ENCODE results near the gene PITPNC1. TPM values are rescaled to one million over a fixed set of nuclear protein-coding genes. Genes with fewer than 3 reads are reported as not detected.
A peak's percentile ranks its signal among the peaks of the same experiment; 100 is the strongest.
"Not testable (repeated sequence)": the region's sequence is repeated elsewhere in the genome, so short reads cannot be mapped to it uniquely, and the experiment has no call there.

Gene PITPNC1
- total RNA-seq, 1 experiment from 2014 or later: 37.5 TPM

- no peak overlapping the region for H3K4me2 ChIP-seq (ENCODE audit: insufficient read depth, insufficient read length, low read length)
- H2BK12ac ChIP-seq (ENCODE audit: insufficient read length, low read depth, low read length): no peak overlapping the region
- H3K4me1 ChIP-seq (ENCODE audit: insufficient read depth, low read length): no peaks in the 10 kb centered on the region
- no peak overlapping the region for H2BK5ac ChIP-seq (ENCODE audit: insufficient read length, low read length)
- Mint-ChIP-seq H3K27me3 (ENCODE audit: low read depth) (no peaks in the 10 kb centered on the region), H3K27ac (no peak overlapping the region), H3K36me3 (ENCODE audit: insufficient read depth in 1 of 3, low read depth in 3 of 3) (peaks cover 0 to 13% (median 5%) of the 10 kb centered on the region in 3 experiments; a peak in 2 of 7 replicates), H3K4me3 (no peak overlapping the region), H3K4me1 (peaks cover 8% of the 10 kb centered on the region in 2 experiments; a peak in 3 of 4 replicates), H3K9me3 (peaks cover 13 to 17% of the 10 kb centered on the region in 2 experiments; a peak in 4 of 5 replicates)
- no peaks in the 10 kb centered on the region for H3K9me3 ChIP-seq (ENCODE audit: control insufficient read depth, low read depth, low read length)
- no peak overlapping the region for H4K8ac ChIP-seq (replicated peaks; ENCODE audit: insufficient read length, low read depth, low read length)
- H3K23ac ChIP-seq (ENCODE audit: insufficient read length, low read depth, low read length): no peak overlapping the region
- no peaks in the 10 kb centered on the region for H3K79me1 ChIP-seq (ENCODE audit: insufficient read depth, low read depth, low read length, poor library complexity, severe bottlenecking)
- H4K5ac ChIP-seq (ENCODE audit: insufficient read length, low read depth, low read length): no peak overlapping the region
- no peak overlapping the region for H2AK5ac ChIP-seq (ENCODE audit: insufficient read length, low read length)
- DNase-seq: peak; percentile 5
- H3K56ac ChIP-seq (ENCODE audit: insufficient read length, low read depth, low read length): no peak overlapping the region
- no peak overlapping the region for H3K9ac ChIP-seq (ENCODE audit: extremely low read depth, insufficient read length, low read length)
- H3K18ac ChIP-seq (ENCODE audit: insufficient read length, low read depth, low read length): no peak overlapping the region
- H2AFZ ChIP-seq (ENCODE audit: low read length): no peak overlapping the region
- no peaks in the 10 kb centered on the region for H3K79me2 ChIP-seq (ENCODE audit: insufficient read depth, low read length)
- no peaks in the 10 kb centered on the region for H3K23me2 ChIP-seq (ENCODE audit: insufficient read length, low read depth, low read length, poor library complexity, severe bottlenecking)
- no peak overlapping the region for H3K14ac ChIP-seq (ENCODE audit: insufficient read depth, low read length)
- H4K91ac ChIP-seq (ENCODE audit: insufficient read length, low read depth, low read length): no peak overlapping the region
- no CpG with 5 or more reads among the region's 3 CpGs for WGBS (ENCODE audit: extremely low coverage, insufficient read length, low lambda C conversion rate)
- no peak overlapping the region for H3K4ac ChIP-seq (ENCODE audit: low read depth, low read length)
- H2BK20ac ChIP-seq (ENCODE audit: low read depth, low read length, poor library complexity, severe bottlenecking): no peak overlapping the region
- H2BK15ac ChIP-seq (ENCODE audit: low read depth, low read length): no peak overlapping the region
- H3T11ph ChIP-seq (ENCODE audit: low read length): no peak overlapping the region
- TF ChIP-seq CTCF (conservative IDR thresholded peaks at IDR 0.05): no peak
- H2BK120ac ChIP-seq (ENCODE audit: low read depth, low read length, poor library complexity, severe bottlenecking): no peak overlapping the region
- no peaks in the 10 kb centered on the region for H4K20me1 ChIP-seq (ENCODE audit: control insufficient read depth, insufficient read depth, insufficient read length)
- H3K27me3 ChIP-seq (ENCODE audit: insufficient read depth, low read length): no peaks in the 10 kb centered on the region
- H3K27ac ChIP-seq (ENCODE audit: insufficient read length, low read depth, low read length): no peak overlapping the region
These were observed 49.1 kb upstream of the PITPNC1 start for GRCh38 chr17:67328026-67328425.

GRCh38 chr17:67331381-67332161 is 45.5 kb upstream of the PITPNC1 start:
- not testable (repeated sequence) for H2AK5ac ChIP-seq (ENCODE audit: insufficient read length, low read length); H2BK120ac ChIP-seq (ENCODE audit: low read depth, low read length, poor library complexity, severe bottlenecking); H3K9me3 ChIP-seq (ENCODE audit: control insufficient read depth, low read depth, low read length); H3K27ac ChIP-seq (ENCODE audit: insufficient read length, low read depth, low read length); H3K79me1 ChIP-seq (ENCODE audit: insufficient read depth, low read depth, low read length, poor library complexity, severe bottlenecking); H3K4me1 ChIP-seq (ENCODE audit: insufficient read depth, low read length); H2BK20ac ChIP-seq (ENCODE audit: low read depth, low read length, poor library complexity, severe bottlenecking); H3K23ac ChIP-seq (ENCODE audit: insufficient read length, low read depth, low read length); H3K27me3 ChIP-seq (ENCODE audit: insufficient read depth, low read length); H3K23me2 ChIP-seq (ENCODE audit: insufficient read length, low read depth, low read length, poor library complexity, severe bottlenecking); H3T11ph ChIP-seq (ENCODE audit: low read length); H2BK5ac ChIP-seq (ENCODE audit: insufficient read length, low read length); H2BK12ac ChIP-seq (ENCODE audit: insufficient read length, low read depth, low read length); H4K20me1 ChIP-seq (ENCODE audit: control insufficient read depth, insufficient read depth, insufficient read length); H2AFZ ChIP-seq (ENCODE audit: low read length); H2BK15ac ChIP-seq (ENCODE audit: low read depth, low read length); H4K5ac ChIP-seq (ENCODE audit: insufficient read length, low read depth, low read length); H4K91ac ChIP-seq (ENCODE audit: insufficient read length, low read depth, low read length); H3K27ac Mint-ChIP-seq; H3K79me2 ChIP-seq (ENCODE audit: insufficient read depth, low read length); H3K4me3 Mint-ChIP-seq; H4K8ac ChIP-seq (replicated peaks; ENCODE audit: insufficient read length, low read depth, low read length); H3K27me3 Mint-ChIP-seq (ENCODE audit: low read depth); H3K4ac ChIP-seq (ENCODE audit: low read depth, low read length); H3K9ac ChIP-seq (ENCODE audit: extremely low read depth, insufficient read length, low read length); H3K4me2 ChIP-seq (ENCODE audit: insufficient read depth, insufficient read length, low read length); H3K56ac ChIP-seq (ENCODE audit: insufficient read length, low read depth, low read length); H3K18ac ChIP-seq (ENCODE audit: insufficient read length, low read depth, low read length); H3K14ac ChIP-seq (ENCODE audit: insufficient read depth, low read length)
- Mint-ChIP-seq H3K36me3 (ENCODE audit: insufficient read depth in 1 of 3, low read depth in 3 of 3) (peaks cover 0 to 13% (median 5%) of the 10 kb centered on the region in 3 experiments; a peak in 2 of 7 replicates), H3K4me1 (peaks cover 8 to 13% of the 10 kb centered on the region in 2 experiments), H3K9me3 (peaks cover 13 to 17% of the 10 kb centered on the region in 2 experiments; a peak in 4 of 5 replicates)
- no CpG with 5 or more reads among the region's 8 CpGs for WGBS (ENCODE audit: extremely low coverage, insufficient read length, low lambda C conversion rate)
- peak; percentile 54 for DNase-seq

All from H9 (cell line).